SK-N-SH (cell line): ENCODE measurements around the gene ABHD17C. TPM values are rescaled to one million over a fixed set of nuclear protein-coding genes. Genes with fewer than 3 reads are reported as not detected.

ENCODE experiments used
- CTCF ChIA-PET: fragments of 300-600, 350-600 bp; formaldehyde crosslinking; extraction: SDS; loops from one replicate; lab custom pipeline; 2021; lab: Yijun Ruan, JAX
- POLR2A ChIA-PET: fragments of 350-600 bp; sonication (Branson Sonifier 250); formaldehyde crosslinking; extraction: SDS; loops from one replicate; lab custom pipeline; 2020; ENCODE audit warnings: antibody characterized with exemption, inconsistent platforms; lab: Yijun Ruan, JAX
- DNase-seq: peaks from one replicate; pipeline ENCODE4 v3.0.0; 2012
- H2AFZ ChIP-seq: fragments of 200-600 bp; sonication (generic); 2 replicates; pipeline ENCODE4 v1.8.1; 2016; ENCODE audit warnings: antibody characterized with exemption, mild to moderate bottlenecking, low read depth
- H3F3A ChIP-seq: fragments of 200-600 bp; sonication (generic); replicated peaks from 2 replicates; pipeline ENCODE3; 2016; ENCODE audit warnings: antibody characterized with exemption, mild to moderate bottlenecking; ENCODE audit not compliant: insufficient read depth
- H3K27ac ChIP-seq, 2 experiments: fragments of 200-500 bp in 1 of 2; fragments of 200-600 bp in 1 of 2; sonication (Bioruptor generic) in 1 of 2; sonication (generic), shearing (Covaris generic) in 1 of 2; 2 replicates each; pipeline versions ENCODE4 v1.5.1 to v1.6.1; 2014 to 2016; ENCODE audit warnings: low read depth in 2 of 2, inconsistent platforms in 1 of 2, low read length in 1 of 2, mild to moderate bottlenecking in 1 of 2, mixed read lengths in 1 of 2
- H3K27me3 ChIP-seq: fragments of 200-600 bp; sonication (generic), shearing (Covaris generic); 2 replicates; pipeline ENCODE4 v1.6.1; 2016; ENCODE audit warnings: mixed run types; ENCODE audit not compliant: insufficient read depth
- H3K36me3 ChIP-seq, 2 experiments: fragments of 200-500 bp in 1 of 2; fragments of 200-600 bp in 1 of 2; sonication (Bioruptor generic) in 1 of 2; sonication (generic) in 1 of 2; replicated peaks in 1 of 2; 2 replicates each; pipeline versions ENCODE3 to v1.5.1; 2014 to 2016; ENCODE audit warnings: low read length in 1 of 2, mild to moderate bottlenecking in 1 of 2; ENCODE audit not compliant: insufficient read depth in 2 of 2, control insufficient read depth in 1 of 2
- H3K4me1 ChIP-seq, 2 experiments: fragments of 200-500 bp in 1 of 2; fragments of 200-600 bp in 1 of 2; sonication (Bioruptor generic) in 1 of 2; sonication (generic), shearing (Covaris generic) in 1 of 2; 2 replicates each; pipeline versions ENCODE4 v1.5.1 to v1.6.1; 2014 to 2016; ENCODE audit warnings: low read depth in 1 of 2, low read length in 1 of 2, mixed run types in 1 of 2; ENCODE audit not compliant: insufficient read depth in 2 of 2, control insufficient read depth in 1 of 2
- H3K4me2 ChIP-seq: fragments of 200-600 bp; sonication (generic), shearing (Covaris generic); 2 replicates; pipeline ENCODE4 v1.6.1; 2017; ENCODE audit warnings: mixed run types
- H3K4me3 ChIP-seq, 2 experiments: fragments of 200-500 bp in 1 of 2; fragments of 200-600 bp in 1 of 2; sonication (Bioruptor generic) in 1 of 2; sonication (generic), shearing (Covaris generic) in 1 of 2; 2 replicates each; pipeline versions ENCODE4 v1.5.1 to v1.8.1; 2014 to 2016; ENCODE audit warnings: low read depth in 2 of 2, inconsistent platforms in 1 of 2, low read length in 1 of 2, mild to moderate bottlenecking in 1 of 2, mixed read lengths in 1 of 2, moderate library complexity in 1 of 2
- H3K79me2 ChIP-seq: fragments of 200-600 bp; sonication (generic); 2 replicates; pipeline ENCODE4 v1.8.1; 2017; ENCODE audit warnings: mild to moderate bottlenecking; ENCODE audit not compliant: insufficient read depth
- H3K9ac ChIP-seq: fragments of 200-600 bp; sonication (generic); 2 replicates; pipeline ENCODE4 v1.6.1; 2017; ENCODE audit warnings: mixed run types
- H3K9me2 ChIP-seq: fragments of 200-600 bp; sonication (generic); 2 replicates; pipeline ENCODE4 v1.6.1; 2017; ENCODE audit warnings: mixed run types
- H3K9me3 ChIP-seq: fragments of 200-600 bp; sonication (generic); 2 replicates; pipeline ENCODE4 v1.6.1; 2017; ENCODE audit warnings: mixed run types, mild to moderate bottlenecking, moderate library complexity
- H4K20me1 ChIP-seq: fragments of 200-600 bp; sonication (generic); 2 replicates; pipeline ENCODE4 v1.6.1; 2017; ENCODE audit warnings: mild to moderate bottlenecking, mixed run types; ENCODE audit not compliant: insufficient read depth
- CHD2 ChIP-seq: fragments of 150-350 bp; IDR thresholded peaks from 2 replicates; pipeline ENCODE4 v1.6.1; 2018; ENCODE audit warnings: low read length; ENCODE audit not compliant: partially characterized antibody
- ELF1 ChIP-seq: IDR thresholded peaks from 2 replicates; pipeline ENCODE4 v1.4.0; 2012
- EP300 ChIP-seq, 2 experiments: IDR thresholded peaks; 2 replicates each; pipeline versions ENCODE4 v1.4.0 to v1.6.1; 2012; ENCODE audit warnings: borderline replicate concordance in 1 of 2, low read depth in 1 of 2, low read length in 1 of 2
- FOSL2 ChIP-seq: IDR thresholded peaks from 2 replicates; pipeline ENCODE4 v1.4.0; 2012; ENCODE audit warnings: low read depth, mild to moderate bottlenecking, moderate library complexity, borderline replicate concordance
- FOXM1 ChIP-seq: IDR thresholded peaks from 2 replicates; pipeline ENCODE4 v1.4.0; 2012; ENCODE audit warnings: low read depth, mild to moderate bottlenecking
- GABPA ChIP-seq: IDR thresholded peaks from 2 replicates; pipeline ENCODE4 v1.4.0; 2012; ENCODE audit warnings: low read depth, mild to moderate bottlenecking
- GATA2 ChIP-seq: sonication (generic); formaldehyde crosslinking; IDR thresholded peaks from 2 replicates; pipeline ENCODE4 v1.5.0; 2020; ENCODE audit warnings: mild to moderate bottlenecking, missing genetic modification reagents
- MXI1 ChIP-seq: IDR thresholded peaks from 2 replicates; pipeline ENCODE4 v1.6.1; 2012; ENCODE audit warnings: mild to moderate bottlenecking, low read depth, low read length, improper control_type of control experiment
- POLR2AphosphoS5 ChIP-seq: IDR thresholded peaks from 2 replicates; pipeline ENCODE4 v1.6.1; 2012; ENCODE audit warnings: low read depth, low read length
- RCOR1 ChIP-seq: fragments of 150-350 bp; IDR thresholded peaks from 2 replicates; pipeline ENCODE4 v1.6.1; 2017; ENCODE audit warnings: antibody characterized with exemption, low read length
- RFX5 ChIP-seq: IDR thresholded peaks from 2 replicates; pipeline ENCODE4 v1.6.1; 2012; ENCODE audit warnings: mild to moderate bottlenecking, improper control_type of control experiment, low read length
- SMC3 ChIP-seq: IDR thresholded peaks from 2 replicates; pipeline ENCODE4 v1.6.1; 2012; ENCODE audit warnings: low read depth, low read length, improper control_type of control experiment
- TAF1 ChIP-seq: IDR thresholded peaks from 2 replicates; pipeline ENCODE4 v1.6.1; 2012; ENCODE audit warnings: low read depth, mild to moderate bottlenecking, low read length, moderate library complexity, borderline replicate concordance
- TCF12 ChIP-seq: IDR thresholded peaks from 2 replicates; pipeline ENCODE4 v1.4.0; 2012
- YY1 ChIP-seq: IDR thresholded peaks from 2 replicates; pipeline ENCODE4 v1.4.0; 2012; ENCODE audit warnings: low read depth, mild to moderate bottlenecking
- polyA plus RNA-seq, 3 experiments: library from polyadenylated mRNA; depleted of rRNA; stranded (reverse); fragments of >200 nt; gene quantifications; 2 replicates each; pipeline ENCODE4 v1.2.3, GENCODE V29; 2012
- TF ChIP-seq, protein P1 (sequence below): IDR thresholded peaks from 2 replicates; pipeline ENCODE4 v1.6.1; 2012; ENCODE audit warnings: mild to moderate bottlenecking, low read depth, low read length, moderate library complexity
- TF ChIP-seq, protein P2 (sequence below): fragments of 150-350 bp; IDR thresholded peaks from 2 replicates; pipeline ENCODE4 v1.6.1; 2016; ENCODE audit warnings: mild to moderate bottlenecking, low read depth, low read length
- TF ChIP-seq, protein P3 (sequence below): IDR thresholded peaks from 2 replicates; pipeline ENCODE4; 2012
- TF ChIP-seq, protein P4 (sequence below): IDR thresholded peaks from 2 replicates; pipeline ENCODE4 v1.4.0; 2012; ENCODE audit warnings: low read depth, borderline replicate concordance
- TF ChIP-seq, protein P5 (sequence below): IDR thresholded peaks from 2 replicates; pipeline ENCODE4 v1.4.0; 2012; ENCODE audit warnings: low read depth, borderline replicate concordance

ABHD17C gene
- polyA plus RNA-seq, 1 of the 3 experiments (the other 2 are of a cell fraction): 11.7 TPM

DNA sequence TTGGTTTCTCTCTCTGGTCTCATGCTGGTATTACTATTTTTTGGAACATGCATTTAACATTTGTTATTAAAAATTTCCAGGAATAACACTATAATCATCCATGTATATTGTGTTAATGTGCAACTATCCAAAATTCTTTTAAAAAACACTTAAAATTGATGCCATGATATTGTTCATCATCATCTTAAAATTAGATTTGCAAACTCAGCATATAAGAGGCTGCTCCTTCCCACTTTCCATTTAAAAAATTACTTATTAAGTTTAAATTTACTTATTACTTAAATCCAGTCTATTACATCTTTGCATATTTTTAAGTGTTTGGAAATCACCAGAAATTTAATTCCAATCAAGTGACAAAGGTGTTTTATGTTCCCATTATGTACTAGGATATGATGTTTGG is 5.8 kb upstream of the ABHD17C start:
- CTCF ChIA-PET: interaction anchor here (2.6 kb wide), 1 partner anchor 87 kb away, joined by 6 read pairs; no protein-coding TSS in a partner anchor
- Histone ChIP-seq H3K9ac (no peak overlapping the region), H3K27me3 (no peaks in the 10 kb centered on the region), H3K4me1 (no peaks in the 10 kb centered on the region; a peak in 1 of 4 replicates), H4K20me1 (no peaks in the 10 kb centered on the region), H3K9me3 (no peaks in the 10 kb centered on the region), H3K9me2 (no peaks in the 10 kb centered on the region), H2AFZ (no peak overlapping the region), H3K36me3 (no peaks in the 10 kb centered on the region), H3K4me2 (no peak overlapping the region), H3K4me3 (no peak overlapping the region), H3K79me2 (no peaks in the 10 kb centered on the region), H3F3A (peaks cover 9% of the 10 kb centered on the region), H3K27ac (no peak overlapping the region)
- DNase-seq: no peak
- TF ChIP-seq MXI1 (no peak), FOXM1 (no peak), YY1 (no peak), GATA2 (no peak), RCOR1 (no peak), GABPA (no peak), RFX5 (no peak), TCF12 (no peak), ELF1 (no peak), FOSL2 (no peak), TAF1 (no peak), SMC3 (no peak), POLR2AphosphoS5 (no peak), EP300 (IDR thresholded peaks at IDR 0.05; ENCODE audit: borderline replicate concordance in 1 of 2, low read depth in 1 of 2, low read length in 1 of 2) (no peak), CHD2 (no peak)
- TF ChIP-seq, protein P1, sequence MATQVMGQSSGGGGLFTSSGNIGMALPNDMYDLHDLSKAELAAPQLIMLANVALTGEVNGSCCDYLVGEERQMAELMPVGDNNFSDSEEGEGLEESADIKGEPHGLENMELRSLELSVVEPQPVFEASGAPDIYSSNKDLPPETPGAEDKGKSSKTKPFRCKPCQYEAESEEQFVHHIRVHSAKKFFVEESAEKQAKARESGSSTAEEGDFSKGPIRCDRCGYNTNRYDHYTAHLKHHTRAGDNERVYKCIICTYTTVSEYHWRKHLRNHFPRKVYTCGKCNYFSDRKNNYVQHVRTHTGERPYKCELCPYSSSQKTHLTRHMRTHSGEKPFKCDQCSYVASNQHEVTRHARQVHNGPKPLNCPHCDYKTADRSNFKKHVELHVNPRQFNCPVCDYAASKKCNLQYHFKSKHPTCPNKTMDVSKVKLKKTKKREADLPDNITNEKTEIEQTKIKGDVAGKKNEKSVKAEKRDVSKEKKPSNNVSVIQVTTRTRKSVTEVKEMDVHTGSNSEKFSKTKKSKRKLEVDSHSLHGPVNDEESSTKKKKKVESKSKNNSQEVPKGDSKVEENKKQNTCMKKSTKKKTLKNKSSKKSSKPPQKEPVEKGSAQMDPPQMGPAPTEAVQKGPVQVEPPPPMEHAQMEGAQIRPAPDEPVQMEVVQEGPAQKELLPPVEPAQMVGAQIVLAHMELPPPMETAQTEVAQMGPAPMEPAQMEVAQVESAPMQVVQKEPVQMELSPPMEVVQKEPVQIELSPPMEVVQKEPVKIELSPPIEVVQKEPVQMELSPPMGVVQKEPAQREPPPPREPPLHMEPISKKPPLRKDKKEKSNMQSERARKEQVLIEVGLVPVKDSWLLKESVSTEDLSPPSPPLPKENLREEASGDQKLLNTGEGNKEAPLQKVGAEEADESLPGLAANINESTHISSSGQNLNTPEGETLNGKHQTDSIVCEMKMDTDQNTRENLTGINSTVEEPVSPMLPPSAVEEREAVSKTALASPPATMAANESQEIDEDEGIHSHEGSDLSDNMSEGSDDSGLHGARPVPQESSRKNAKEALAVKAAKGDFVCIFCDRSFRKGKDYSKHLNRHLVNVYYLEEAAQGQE: no peak
- TF ChIP-seq, protein P2, sequence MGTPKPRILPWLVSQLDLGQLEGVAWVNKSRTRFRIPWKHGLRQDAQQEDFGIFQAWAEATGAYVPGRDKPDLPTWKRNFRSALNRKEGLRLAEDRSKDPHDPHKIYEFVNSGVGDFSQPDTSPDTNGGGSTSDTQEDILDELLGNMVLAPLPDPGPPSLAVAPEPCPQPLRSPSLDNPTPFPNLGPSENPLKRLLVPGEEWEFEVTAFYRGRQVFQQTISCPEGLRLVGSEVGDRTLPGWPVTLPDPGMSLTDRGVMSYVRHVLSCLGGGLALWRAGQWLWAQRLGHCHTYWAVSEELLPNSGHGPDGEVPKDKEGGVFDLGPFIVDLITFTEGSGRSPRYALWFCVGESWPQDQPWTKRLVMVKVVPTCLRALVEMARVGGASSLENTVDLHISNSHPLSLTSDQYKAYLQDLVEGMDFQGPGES: no peak
- TF ChIP-seq, protein P3, sequence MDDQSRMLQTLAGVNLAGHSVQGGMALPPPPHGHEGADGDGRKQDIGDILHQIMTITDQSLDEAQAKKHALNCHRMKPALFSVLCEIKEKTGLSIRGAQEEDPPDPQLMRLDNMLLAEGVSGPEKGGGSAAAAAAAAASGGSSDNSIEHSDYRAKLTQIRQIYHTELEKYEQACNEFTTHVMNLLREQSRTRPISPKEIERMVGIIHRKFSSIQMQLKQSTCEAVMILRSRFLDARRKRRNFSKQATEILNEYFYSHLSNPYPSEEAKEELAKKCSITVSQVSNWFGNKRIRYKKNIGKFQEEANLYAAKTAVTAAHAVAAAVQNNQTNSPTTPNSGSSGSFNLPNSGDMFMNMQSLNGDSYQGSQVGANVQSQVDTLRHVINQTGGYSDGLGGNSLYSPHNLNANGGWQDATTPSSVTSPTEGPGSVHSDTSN: no peak
- TF ChIP-seq, protein P4, sequence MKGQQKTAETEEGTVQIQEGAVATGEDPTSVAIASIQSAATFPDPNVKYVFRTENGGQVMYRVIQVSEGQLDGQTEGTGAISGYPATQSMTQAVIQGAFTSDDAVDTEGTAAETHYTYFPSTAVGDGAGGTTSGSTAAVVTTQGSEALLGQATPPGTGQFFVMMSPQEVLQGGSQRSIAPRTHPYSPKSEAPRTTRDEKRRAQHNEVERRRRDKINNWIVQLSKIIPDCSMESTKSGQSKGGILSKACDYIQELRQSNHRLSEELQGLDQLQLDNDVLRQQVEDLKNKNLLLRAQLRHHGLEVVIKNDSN: no peak
- TF ChIP-seq, protein P5, sequence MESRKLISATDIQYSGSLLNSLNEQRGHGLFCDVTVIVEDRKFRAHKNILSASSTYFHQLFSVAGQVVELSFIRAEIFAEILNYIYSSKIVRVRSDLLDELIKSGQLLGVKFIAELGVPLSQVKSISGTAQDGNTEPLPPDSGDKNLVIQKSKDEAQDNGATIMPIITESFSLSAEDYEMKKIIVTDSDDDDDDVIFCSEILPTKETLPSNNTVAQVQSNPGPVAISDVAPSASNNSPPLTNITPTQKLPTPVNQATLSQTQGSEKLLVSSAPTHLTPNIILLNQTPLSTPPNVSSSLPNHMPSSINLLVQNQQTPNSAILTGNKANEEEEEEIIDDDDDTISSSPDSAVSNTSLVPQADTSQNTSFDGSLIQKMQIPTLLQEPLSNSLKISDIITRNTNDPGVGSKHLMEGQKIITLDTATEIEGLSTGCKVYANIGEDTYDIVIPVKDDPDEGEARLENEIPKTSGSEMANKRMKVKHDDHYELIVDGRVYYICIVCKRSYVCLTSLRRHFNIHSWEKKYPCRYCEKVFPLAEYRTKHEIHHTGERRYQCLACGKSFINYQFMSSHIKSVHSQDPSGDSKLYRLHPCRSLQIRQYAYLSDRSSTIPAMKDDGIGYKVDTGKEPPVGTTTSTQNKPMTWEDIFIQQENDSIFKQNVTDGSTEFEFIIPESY: no peak
- POLR2A ChIA-PET: no interaction called here
